Left lobe of liver (tissue), 2 donors: ENCODE measurements around the gene ELOVL2. TPM values are rescaled to one million over a fixed set of nuclear protein-coding genes. Genes with fewer than 3 reads are reported as not detected.
A peak's percentile ranks its signal among the peaks of the same experiment; 100 is the strongest.

Source experiments
- ATAC-seq: fragments of 200-7000 bp; cut with Tn5 transposase; one replicate; pipeline ENCODE4 v1.9.1; 2020; ENCODE audit warnings: mild to moderate bottlenecking, moderate library complexity
- DNase-seq: peaks from one replicate; pipeline ENCODE4 v3.0.0-alpha.2; 2020; ENCODE audit warnings: low spot score
- total RNA-seq: library from RNA; stranded (reverse); gene quantifications from one replicate; pipeline ENCODE4 v1.2.1, GENCODE V29; 2021
- donor health status: DM: no; HTN: no; CAD: no; lungs with moderate emphysema.
- donor health status: DM: no; HTN: yes; CAD: no.

ELOVL2 gene
- total RNA-seq, 1 donor from 2014 or later = 5.9 TPM

DNA sequence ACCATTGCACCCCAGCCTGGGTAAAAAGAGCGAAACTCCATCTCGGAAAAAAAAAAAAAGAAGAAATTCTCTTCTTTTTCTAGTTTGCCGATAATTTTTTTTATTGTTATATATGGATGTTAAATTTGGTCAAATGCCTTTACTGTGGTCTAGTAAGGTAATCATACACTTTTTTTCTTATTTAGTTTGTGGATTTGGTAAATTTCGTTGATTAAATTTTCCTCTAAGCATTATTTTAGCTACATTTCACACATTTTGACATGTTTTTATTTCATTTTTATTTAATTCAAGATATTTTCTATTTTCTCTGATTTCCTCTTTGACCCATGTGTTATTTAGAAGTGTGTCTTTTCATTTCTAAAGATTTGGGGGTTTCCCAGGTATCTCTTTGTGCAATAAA lies 18.0 kb upstream of the ELOVL2 start:
- DNase-seq = no peak
- no peak for ATAC-seq

DNA sequence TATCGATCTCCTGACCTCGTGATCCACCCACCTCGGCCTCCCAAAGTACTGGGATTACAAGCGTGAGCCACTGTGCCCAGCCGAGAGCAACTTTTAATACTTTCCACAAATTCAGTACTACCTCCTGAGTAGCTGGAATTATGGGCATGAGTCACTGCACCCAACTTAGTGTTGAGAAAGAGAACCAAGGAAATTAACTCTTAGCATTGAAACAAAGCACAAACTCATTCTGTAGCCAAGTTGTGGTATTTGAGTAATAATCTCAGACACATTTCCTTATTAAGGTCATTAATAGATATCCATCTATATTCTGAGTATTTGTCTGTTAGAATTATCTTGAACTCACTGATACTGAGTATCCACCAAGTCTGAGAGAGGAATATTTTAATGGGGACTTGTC lies 14.3 kb upstream of the ELOVL2 start:
- DNase-seq = no peak
- ATAC-seq = no peak

DNA sequence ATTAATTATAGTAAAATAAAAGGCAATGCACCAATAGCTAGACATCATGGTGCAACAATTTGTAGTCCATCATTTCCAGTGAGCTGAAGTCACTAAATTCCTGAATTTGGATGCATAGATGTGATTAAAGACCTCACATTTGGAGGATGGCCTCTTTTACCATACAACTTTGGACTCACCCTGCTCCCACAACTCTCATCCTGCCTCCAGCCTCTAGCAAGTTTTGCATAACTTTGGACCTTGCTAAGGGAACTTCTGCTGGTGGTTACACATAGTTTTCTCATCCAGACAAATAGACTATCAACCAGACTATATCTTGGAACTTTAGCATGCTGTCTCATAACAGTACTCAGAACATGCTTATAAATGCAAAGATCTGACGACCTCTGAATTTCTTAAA lies 12.8 kb upstream of the ELOVL2 start:
- DNase-seq = no peak
- no peak for ATAC-seq

DNA sequence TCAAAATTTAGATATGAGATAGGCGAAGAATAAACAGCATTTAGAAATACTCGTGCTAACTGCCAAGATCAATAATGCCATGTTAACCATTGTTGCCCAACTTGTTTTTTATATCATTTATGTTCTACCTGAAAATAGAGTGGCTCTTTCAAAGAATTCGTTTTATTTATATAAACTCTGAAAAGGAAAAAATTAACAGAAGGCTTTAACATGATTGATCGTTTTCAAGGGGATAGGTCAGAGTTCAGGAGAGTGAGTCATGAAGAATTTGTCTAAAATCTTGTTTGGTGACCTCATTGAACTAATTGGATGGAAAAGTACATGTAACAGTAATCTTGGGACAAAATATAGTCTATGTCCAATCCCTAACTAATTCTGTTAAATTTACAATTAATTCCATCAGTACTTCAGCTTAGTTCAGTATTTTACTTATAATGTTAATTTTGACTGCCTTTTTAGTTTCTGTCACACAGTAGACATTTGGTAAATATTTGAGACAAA lies 11.1 kb upstream of the ELOVL2 start:
- ATAC-seq = peak; percentile 62
- no peak for DNase-seq

DNA sequence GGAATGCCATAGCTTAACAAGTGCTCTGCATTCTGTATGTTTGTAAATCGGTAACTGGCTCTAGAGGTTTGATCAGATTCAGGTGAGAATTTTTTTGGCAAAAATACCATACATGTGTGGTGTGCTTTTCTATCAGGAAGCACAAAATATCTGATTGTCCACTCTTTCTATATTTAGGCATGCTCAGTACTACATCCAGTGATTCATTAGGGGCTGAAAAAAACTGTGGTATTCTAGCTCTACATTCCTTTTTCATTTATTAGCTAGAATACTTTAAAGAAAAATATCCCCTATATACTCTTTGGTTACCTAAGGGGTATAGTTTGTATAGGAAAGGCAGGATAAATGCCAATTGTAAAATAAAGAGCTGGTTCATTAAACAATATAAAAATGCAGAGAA lies 10.6 kb upstream of the ELOVL2 start:
- no peak for DNase-seq
- no peak for ATAC-seq

DNA sequence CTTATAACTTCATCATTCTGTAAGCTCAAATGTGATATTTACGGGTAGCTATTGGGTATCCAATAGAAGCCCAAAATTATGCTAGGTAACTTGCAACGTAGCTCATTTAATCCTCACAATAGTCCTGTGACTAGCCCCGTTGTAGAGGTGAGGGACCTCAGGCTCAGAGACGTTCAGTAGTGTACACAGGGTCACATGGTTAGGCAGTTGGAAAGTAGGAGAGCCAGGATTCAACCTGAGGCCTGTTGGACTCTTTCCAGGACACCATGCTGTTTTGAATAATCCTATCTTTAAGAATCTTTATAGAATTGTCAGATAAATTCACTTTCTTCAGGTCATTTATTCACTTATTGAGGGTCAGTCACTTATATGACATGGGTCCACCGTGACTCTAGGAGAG lies 9.2 kb upstream of the ELOVL2 start:
- ATAC-seq (peak; percentile 86), DNase-seq (peak; percentile 69)

DNA sequence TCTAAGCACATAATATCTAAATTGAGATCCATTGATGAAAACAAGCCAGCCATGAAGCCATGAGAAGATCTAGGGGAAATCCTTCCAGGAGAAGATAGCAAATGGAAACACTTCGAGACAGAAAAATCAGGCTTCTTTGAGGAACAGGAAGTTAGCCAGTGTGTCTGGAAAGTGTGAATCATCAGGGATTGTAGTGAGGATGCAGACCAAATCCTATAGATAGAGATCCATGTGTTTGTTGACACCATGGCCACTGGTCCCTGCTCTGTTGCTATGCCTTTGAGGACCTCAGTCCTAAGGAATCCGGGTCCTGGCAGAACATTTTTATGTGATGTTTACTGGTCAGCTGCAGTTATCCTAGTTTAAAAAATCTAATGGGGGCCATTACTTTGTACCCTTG lies 6.6 kb upstream of the ELOVL2 start:
- no peak for DNase-seq
- no peak for ATAC-seq

DNA sequence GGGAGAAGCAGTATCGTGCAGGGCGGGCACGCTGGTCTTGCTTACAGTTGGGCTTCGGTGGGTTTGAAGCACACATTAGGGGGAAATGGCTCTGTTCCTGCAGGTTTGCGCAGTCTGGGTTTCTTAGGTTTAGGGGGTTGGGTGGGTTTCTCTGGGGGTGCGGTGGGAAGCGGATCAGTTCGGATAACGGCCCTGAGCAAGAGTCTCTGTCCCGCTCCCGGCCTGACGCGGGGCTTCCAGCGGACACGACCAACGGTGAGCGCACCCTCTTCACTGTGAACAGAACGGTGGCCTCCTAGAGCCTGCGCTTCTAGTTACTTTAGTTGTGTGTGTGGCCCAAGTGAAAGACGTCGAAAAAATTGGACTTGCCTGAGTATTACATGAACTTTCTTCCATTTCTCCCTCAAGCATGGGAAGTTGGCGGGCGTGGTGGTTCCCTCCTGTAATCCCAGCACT lies 635 bp upstream of the ELOVL2 start:
- ATAC-seq = no peak
- no peak for DNase-seq

DNA sequence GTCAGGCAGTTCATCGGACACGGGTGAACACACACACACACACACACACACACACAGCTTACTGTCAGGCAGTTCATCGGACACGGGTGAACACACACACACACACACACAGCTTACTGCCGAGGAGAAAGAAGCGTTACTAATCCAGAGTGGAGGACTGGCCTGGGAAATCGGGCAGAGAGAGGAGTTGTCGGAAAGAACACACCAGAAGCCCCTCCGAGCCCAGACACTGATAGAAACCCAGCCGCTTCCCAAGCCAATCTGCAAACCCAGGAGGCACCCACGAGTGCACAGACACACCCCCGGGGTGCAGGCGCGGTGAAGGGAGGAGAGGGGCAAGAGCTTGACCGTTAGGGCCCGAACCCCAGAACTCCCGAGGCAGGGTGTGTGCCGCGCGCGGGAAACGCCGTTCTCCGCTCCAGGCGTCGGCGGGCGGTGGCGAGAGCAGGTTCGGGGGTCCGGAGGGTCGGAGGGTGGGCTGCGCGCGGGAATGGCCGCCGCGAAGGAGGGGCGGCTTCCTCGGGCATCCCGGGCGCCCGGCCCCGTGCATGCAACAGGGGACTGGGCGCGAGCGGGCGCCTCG lies 636 bp downstream of the ELOVL2 start:
- DNase-seq (peak; percentile 51), ATAC-seq (peak; percentile 57)

DNA sequence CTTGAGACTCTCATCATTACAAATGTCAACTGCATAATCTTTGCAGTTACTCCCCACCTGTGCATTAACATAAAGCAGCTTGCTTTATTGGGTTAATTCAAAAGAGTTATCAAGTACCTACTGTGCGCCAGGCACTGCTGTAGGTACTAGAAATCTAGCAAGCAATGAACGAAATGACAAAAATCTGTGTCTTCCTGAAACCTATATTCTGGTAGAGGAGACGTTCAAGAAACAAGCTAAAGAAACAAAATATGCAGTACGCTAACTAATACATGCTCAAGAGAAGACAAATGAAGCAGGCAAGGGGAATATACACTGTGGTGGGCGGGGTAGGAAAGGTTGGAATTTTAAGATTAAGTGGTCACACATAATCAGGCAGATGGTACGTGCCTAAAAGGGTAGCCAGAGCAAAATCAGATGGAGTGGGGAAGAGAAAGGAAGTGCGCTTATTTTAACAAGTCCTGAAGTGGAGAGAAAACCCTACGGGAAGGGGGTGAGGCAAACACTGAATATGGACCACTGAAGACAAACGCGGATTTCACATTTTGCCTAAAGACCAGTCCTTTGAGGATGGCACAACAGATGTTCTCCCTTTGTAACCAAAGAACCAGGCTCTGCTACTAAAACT lies 1.2 kb downstream of the ELOVL2 start:
- ATAC-seq (no peak), DNase-seq (no peak)

DNA sequence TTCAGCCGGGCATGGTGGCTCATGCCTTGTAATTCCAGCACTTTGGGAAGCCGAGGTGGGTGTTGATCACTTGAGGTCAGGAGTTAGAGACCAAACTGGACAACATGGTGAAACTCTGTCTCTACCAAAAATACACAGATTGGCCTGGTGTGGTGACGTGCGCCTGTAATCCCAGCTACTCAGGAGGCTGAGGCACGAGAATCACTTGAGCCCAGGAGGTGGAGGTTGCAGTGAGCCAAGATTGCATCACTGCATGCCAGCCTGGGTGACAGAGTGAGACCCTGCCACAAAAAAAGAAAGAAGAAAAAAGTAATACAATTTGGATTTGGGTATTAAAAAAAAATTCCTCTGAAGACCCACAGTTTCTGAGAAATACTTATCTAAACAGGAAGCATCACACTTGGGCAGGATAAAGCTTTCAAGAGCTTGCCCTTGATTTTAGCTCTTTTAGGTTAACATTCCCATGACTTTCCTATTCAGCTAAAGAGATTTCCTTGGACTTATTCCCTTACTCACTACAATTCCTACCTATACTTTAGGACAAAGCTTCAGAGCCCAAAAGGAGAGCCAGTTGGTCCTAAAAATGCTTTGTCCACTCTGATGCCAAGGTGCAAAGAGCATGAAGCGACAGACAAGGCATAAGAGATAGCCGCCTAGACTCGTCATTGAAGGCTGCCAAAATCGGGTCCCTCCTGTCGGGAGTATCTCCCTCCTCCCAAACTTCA lies 1.9 kb downstream of the ELOVL2 start:
- DNase-seq = no peak
- ATAC-seq = peak; percentile 17

DNA sequence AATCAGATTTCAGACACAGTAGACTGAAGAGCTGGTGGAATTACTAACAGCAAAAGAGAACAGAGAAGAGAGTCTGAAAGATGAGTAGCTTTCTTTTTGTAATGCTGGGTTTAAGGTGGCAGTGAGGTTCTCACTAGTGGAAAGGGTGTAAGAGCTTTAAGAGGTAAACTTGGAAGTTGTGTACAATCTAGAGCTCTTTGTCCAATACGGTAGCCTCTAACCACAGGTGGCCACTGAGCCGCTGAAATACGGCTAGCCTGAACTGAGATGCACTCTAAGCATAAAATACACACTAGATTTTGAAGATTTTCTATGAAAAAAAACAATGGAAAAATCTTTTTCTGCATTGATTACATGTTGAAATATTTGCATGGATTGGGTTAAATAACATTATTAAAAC lies 4.0 kb downstream of the ELOVL2 start:
- ATAC-seq (no peak), DNase-seq (no peak)

DNA sequence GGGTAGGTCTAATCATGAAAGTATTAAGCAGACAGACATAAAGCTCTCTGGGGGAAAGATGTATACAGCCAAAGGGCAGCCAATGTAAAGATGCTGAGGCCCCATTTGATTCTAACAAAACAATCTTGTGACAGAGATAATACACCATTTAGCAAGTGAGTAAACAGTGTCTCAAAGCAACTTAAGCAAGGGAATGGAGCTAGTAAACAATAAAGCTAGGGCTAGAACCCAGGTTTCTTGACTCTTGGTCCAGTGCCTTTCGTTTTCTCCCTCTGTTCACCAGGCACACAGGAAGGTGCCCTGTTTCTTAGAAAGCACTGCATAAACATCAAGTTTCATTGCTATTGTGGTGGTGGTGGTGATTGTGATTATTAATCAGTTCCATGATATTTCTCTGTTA lies 5.1 kb downstream of the ELOVL2 start:
- no peak for ATAC-seq

DNA sequence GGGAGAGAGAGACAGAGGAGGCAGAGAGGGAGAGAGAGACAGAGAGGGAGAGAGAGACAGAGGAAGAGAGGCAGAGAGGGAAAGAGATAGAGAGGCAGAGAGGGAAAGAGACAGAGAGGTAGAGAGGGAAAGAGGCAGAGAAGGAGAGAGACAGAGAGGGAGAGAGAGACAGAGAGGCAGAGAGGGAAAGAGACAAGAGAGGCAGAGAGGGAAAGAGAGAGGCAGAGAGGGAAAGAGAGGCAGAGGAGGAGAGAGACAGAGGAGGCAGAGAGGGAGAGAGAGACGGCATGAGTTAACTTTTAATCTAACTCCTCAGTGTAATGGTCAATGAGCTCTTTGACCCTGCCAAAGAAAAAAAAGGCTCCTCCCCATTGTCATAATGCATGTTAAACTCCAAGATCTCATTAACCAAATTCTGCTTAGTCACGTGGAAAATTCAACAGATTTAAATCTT lies 7.1 kb downstream of the ELOVL2 start:
- DNase-seq (no peak), ATAC-seq (peak; percentile 97)

More for the DNA sequence above, 5.1 kb downstream of the ELOVL2 start:
- DNase-seq = no peak

DNA sequence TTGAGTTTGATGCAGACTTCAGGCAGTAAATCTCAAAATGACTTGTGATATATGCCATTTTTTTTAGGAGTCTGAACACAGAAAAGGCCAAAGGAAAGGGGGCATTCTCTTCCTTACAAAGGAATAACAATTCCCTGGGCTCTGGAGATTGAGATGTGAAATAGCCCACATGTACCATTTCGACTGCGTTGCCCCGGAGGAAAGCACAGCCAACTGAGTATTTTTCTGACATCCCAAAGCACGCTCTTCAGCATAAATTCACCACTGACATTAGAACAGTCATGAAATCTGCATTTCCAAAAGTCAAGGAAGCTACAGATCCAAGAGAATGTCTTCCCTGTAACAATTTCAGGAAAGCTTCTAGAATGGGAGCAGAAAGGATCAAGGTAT lies 7.8 kb downstream of the ELOVL2 start:
- DNase-seq (no peak), ATAC-seq (no peak)

DNA sequence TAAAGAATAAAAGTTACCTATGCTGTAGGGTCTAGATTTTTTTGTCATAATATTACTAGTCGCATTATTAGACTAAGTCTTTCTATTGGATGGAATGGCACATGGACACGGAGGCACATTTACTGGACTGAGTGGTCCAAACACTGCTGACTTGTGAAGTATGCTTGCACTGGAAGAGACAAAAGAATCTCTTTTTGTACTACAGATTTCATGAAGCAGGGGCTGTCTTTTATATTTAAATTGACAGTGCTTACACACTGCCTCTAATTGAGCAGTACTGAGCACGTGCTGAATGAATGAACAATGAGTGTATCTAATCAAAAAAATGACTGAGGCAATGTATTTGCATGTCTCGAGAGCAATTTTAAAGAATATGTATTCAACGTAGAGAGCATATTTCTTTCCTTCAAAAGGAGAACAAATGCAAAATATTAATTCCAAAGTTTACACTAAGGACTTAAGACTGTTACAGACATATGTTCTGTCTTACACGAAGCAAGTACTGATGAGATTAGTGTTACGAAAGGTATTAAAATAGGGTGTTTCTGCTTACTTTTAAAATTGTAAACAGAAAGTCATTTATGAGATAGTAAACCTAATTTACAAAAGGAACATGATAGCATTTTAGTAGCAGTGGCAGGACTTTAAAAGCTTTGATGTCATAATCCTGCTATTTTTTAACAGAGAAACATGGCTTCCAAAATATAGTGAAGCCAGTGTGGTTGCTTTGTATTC lies 8.3 kb downstream of the ELOVL2 start:
- no peak for DNase-seq

DNA sequence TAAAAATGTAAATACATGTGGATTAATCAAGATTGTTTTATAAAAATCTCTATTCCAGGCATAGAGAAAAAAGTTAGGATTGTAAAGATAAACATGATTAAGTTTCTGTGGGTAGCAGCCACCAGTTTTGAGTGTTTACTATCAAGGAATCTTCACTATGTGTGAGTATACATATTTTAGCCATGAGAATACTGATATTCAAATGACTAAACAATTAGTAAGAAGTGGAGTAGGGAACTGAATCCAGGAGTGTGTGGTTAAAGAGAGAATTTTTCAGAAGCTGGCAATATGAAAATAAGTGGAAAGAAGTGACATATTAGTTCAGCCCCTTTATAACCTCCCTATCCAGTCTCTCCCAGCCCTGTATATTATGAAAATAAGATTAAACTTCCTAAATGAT lies 10.3 kb downstream of the ELOVL2 start:
- ATAC-seq (no peak), DNase-seq (no peak)

More for the DNA sequence above, 8.3 kb downstream of the ELOVL2 start:
- ATAC-seq = no peak

DNA sequence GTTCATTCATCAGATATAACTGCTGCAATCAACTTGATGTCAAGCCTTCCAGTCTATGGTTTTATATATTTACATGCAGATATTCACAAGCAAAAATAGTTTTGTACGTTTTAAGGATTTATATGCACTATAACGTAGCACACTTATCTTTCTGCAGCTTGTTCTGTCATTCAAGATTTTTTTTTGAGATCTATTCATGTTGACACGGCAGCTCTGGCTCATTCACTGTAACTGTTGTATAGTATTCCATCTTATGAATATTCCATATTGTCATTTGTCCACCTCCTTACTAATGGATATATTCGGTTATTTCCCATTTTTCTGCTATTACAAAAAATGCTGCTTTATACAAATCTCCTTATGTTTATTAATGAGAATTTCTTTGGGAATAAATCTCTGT lies 13.2 kb downstream of the ELOVL2 start:
- no peak for DNase-seq
- no peak for ATAC-seq

DNA sequence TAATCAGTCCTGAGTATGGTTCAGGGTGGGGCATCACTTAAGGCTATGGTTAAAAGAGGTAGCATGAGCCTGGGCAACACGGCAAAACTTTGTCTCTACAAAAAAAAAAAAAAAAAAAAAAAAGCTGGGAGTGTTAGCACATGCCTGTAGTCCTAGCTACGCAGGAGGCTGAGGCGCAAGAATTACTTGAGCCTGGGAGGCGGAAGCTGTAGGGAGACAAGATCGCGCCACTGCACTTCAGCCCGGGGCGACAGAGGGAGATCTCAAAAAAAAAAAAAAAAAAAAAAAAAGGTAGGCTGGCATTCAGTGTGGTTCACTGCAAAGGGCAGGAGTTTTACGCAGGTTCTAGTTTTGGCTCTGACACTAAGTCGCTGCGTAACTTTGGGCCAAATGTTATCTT lies 15.1 kb downstream of the ELOVL2 start:
- DNase-seq (no peak), ATAC-seq (no peak)

DNA sequence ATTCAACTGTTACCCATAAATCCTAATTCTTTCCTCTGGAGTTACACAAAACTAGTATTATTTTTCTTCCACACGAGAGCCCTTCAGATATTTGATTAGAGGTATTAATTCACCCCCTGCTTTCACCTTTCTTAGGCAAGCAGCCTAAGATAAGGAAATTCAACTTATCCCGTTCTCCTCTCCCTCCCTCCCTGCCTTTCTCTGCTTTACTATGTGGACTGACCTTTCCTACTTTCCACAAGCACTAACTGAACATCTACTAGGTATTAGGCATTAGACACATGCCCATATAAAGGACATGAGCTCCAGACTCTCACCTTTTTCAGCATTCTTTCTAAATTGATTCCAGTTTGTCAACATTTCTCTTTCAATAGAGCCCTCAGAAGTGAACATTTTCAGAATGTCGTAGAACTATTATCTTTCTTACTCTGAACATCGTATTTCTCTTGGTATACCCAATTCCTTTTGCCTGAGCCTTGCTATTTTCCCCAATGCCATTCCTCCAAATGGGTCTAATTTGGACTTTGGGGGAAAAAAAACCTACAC lies 16.5 kb downstream of the ELOVL2 start:
- DNase-seq (no peak), ATAC-seq (no peak)
